ENCODE data around the gene CAMK2G.

DNA sequence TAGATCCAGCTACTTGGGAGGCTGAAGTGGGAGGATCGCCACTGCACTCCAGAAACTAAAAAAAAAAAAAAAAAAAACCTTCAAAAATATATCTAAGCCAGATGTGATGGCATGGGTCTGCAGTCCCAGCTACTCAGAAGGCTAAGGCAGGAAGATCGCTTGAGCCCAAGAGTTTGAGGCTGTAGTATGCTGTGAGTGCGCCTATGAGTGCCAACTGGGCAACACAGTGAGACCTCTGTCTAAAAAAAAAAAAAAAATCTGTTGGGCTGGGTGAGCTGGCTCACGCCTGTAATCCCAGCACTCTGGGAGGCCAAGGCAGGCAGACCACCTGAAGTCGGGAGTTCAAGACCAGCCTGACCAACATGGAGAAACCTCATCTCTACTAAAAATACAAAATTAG is 95.3 kb downstream of the CAMK2G start:
- TF ChIP-seq POLR2A (IDR thresholded peaks at IDR 0.05), result no peak
- TF ChIP-seq CTCF (IDR thresholded peaks at IDR 0.05 in 4 of 5, conservative IDR thresholded peaks at IDR 0.05 in 1 of 5), result no peak
